K562 (cell line): ENCODE results near the gene GPR15.

Source experiments
- CHD1 ChIP-seq: fragments of 200-600 bp; sonication (generic); IDR thresholded peaks from one replicate; pipeline ENCODE4 v1.6.1; 2012; ENCODE audit warnings: mild to moderate bottlenecking, moderate library complexity, low read length, inconsistent platforms
- CTCF ChIP-seq, 3 experiments: IDR thresholded peaks in 2 of 3; conservative IDR thresholded peaks in 1 of 3; 2 replicates each; pipeline ENCODE4 v1.5.1; 2011 to 2012; ENCODE audit warnings: low read length in 3 of 3, mild to moderate bottlenecking in 3 of 3, control low read depth in 2 of 3, improper control_type of control experiment in 1 of 3, inconsistent platforms in 1 of 3, low read depth in 1 of 3, mixed read lengths in 1 of 3, moderate library complexity in 1 of 3; ENCODE audit not compliant: insufficient read depth in 2 of 3
- E2F5 ChIP-seq: sonication (generic); formaldehyde crosslinking; IDR thresholded peaks from 2 replicates; pipeline ENCODE4 v1.8.0; 2022; ENCODE audit warnings: mild to moderate bottlenecking, missing genetic modification reagents
- HDGF ChIP-seq: fragments of 450-650 bp; IDR thresholded peaks from 2 replicates; pipeline ENCODE4 v1.6.1; 2016
- SMARCE1 ChIP-seq: fragments of 450-650 bp; IDR thresholded peaks from 2 replicates; pipeline ENCODE4 v1.7.1; 2016; ENCODE audit warnings: mild to moderate bottlenecking
- TAF1 ChIP-seq: IDR thresholded peaks from 2 replicates; pipeline ENCODE4 v1.6.1; 2011; ENCODE audit warnings: mild to moderate bottlenecking, low read length, moderate library complexity; ENCODE audit not compliant: insufficient read depth, control insufficient read depth, severe bottlenecking; ENCODE audit errors: extremely low read depth
- TFAP4 ChIP-seq: sonication (generic); formaldehyde crosslinking; IDR thresholded peaks from 2 replicates; pipeline ENCODE4 v1.8.0; 2022; ENCODE audit warnings: missing genetic modification reagents, mild to moderate bottlenecking, moderate library complexity, borderline replicate concordance
- ZFP1 ChIP-seq: fragments of 450-650 bp; formaldehyde crosslinking; IDR thresholded peaks from 2 replicates; pipeline ENCODE4 v1.4.0; 2020; ENCODE audit warnings: mild to moderate bottlenecking, mixed read lengths
- ZNF140 ChIP-seq: fragments of 250-450 bp; sonication (Bioruptor Pico); IDR thresholded peaks from 2 replicates; pipeline ENCODE4 v1.8.0; 2021; ENCODE audit warnings: moderate library complexity, mild to moderate bottlenecking, inconsistent platforms
- ZNF318 ChIP-seq, 2 experiments: fragments of 450-650 bp; IDR thresholded peaks; 2 replicates each; pipeline ENCODE4 v1.6.1; 2016; ENCODE audit warnings: mild to moderate bottlenecking in 2 of 2, borderline replicate concordance in 1 of 2, low read depth in 1 of 2, moderate library complexity in 1 of 2
- TF ChIP-seq, protein P1 (sequence below): sonication (generic); formaldehyde crosslinking; IDR thresholded peaks from 2 replicates; pipeline ENCODE4 v1.8.1; 2022; ENCODE audit warnings: missing genetic modification reagents
- TF ChIP-seq, protein P2 (sequence below): sonication (generic); formaldehyde crosslinking; IDR thresholded peaks from 2 replicates; pipeline ENCODE4 v1.8.0; 2022; ENCODE audit warnings: mild to moderate bottlenecking, missing genetic modification reagents

- TF ChIP-seq, protein P1, sequence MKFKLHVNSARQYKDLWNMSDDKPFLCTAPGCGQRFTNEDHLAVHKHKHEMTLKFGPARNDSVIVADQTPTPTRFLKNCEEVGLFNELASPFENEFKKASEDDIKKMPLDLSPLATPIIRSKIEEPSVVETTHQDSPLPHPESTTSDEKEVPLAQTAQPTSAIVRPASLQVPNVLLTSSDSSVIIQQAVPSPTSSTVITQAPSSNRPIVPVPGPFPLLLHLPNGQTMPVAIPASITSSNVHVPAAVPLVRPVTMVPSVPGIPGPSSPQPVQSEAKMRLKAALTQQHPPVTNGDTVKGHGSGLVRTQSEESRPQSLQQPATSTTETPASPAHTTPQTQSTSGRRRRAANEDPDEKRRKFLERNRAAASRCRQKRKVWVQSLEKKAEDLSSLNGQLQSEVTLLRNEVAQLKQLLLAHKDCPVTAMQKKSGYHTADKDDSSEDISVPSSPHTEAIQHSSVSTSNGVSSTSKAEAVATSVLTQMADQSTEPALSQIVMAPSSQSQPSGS (CRISPR knock-in tag): no peak
- no peak for TF ChIP-seq TFAP4
- TF ChIP-seq CHD1: no peak
- TF ChIP-seq TAF1: no peak
- TF ChIP-seq ZNF318 (IDR thresholded peaks at IDR 0.05; ENCODE audit: borderline replicate concordance in 1 of 2, low read depth in 1 of 2): no peak
- TF ChIP-seq HDGF: no peak
- no peak for TF ChIP-seq CTCF (IDR thresholded peaks at IDR 0.05 in 2 of 3, conservative IDR thresholded peaks at IDR 0.05 in 1 of 3; ENCODE audit: insufficient read depth in 2 of 3, low read depth in 1 of 3, low read length in 3 of 3)
- TF ChIP-seq SMARCE1: no peak
- no peak for TF ChIP-seq ZFP1
- no peak for TF ChIP-seq ZNF140 (CRISPR knock-in tag)
- TF ChIP-seq E2F5 (CRISPR knock-in tag): no peak
- TF ChIP-seq, protein P2, sequence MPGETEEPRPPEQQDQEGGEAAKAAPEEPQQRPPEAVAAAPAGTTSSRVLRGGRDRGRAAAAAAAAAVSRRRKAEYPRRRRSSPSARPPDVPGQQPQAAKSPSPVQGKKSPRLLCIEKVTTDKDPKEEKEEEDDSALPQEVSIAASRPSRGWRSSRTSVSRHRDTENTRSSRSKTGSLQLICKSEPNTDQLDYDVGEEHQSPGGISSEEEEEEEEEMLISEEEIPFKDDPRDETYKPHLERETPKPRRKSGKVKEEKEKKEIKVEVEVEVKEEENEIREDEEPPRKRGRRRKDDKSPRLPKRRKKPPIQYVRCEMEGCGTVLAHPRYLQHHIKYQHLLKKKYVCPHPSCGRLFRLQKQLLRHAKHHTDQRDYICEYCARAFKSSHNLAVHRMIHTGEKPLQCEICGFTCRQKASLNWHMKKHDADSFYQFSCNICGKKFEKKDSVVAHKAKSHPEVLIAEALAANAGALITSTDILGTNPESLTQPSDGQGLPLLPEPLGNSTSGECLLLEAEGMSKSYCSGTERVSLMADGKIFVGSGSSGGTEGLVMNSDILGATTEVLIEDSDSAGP (CRISPR knock-in tag): no peak
Measured at GRCh38 chr3:98514948-98515347, 16.8 kb upstream of the GPR15 start.
